Bronchus fibroblast of lung (primary cell): ENCODE results near the gene PON3. TPM values are rescaled to one million over a fixed set of nuclear protein-coding genes. Genes with fewer than 3 reads are reported as not detected.

Experiments
- total RNA-seq: library from RNA; depleted of rRNA; stranded (reverse); fragments of >200 nt; gene quantifications from 2 replicates; pipeline ENCODE4 v1.2.3, GENCODE V29; 2015

PON3 gene
- total RNA-seq: not detected in 2 replicates

GRCh38 chr7:95396136-95397032, at the start of gene PON3:
Gene PON3, minus strand, starts transcription at chr7:95396375. Its CDS starts 25 bp downstream, at chr7:95396350.

GRCh38 chr7:95434557-95435421, 38.6 kb upstream of the PON3 start, which contains the start of gene PON2:
Gene PON2, minus strand, starts transcription at chr7:95435028. Its CDS starts 77 bp downstream, at chr7:95434951.

GRCh38 chr7:95324431-95324830, 71.7 kb downstream of the PON3 start, which contains the start of gene PON1:
Gene PON1, minus strand, starts transcription at chr7:95324532. Its CDS starts 57 bp downstream, at chr7:95324475.

Other genes with a start within 250 kb of the PON3 start
- gene PON1, start 71.8 kb downstream of the PON3 start, total RNA-seq: not detected in 2 replicates
- 52.0 and 54.6 TPM in 2 replicates for gene PON2, start 38.7 kb upstream of the PON3 start, total RNA-seq
- not detected in 2 replicates for gene ASB4, start 89.6 kb upstream of the PON3 start, total RNA-seq
- gene PDK4, start 200.1 kb upstream of the PON3 start, total RNA-seq: 0.45 and 2.0 TPM in 2 replicates